ENCODE measurements around the gene SUCO. TPM values are rescaled to one million over a fixed set of nuclear protein-coding genes. Genes with fewer than 3 reads are reported as not detected.

Gene SUCO
- total and polyA plus RNA-seq, 2 of the 4 experiments (the other 2 are of a cell fraction): 11.4 to 21.5 TPM

GRCh38 chr1:172551279-172551678, 18.3 kb downstream of the SUCO start:
- Histone ChIP-seq H3K9ac (ENCODE audit: low read depth, low read length) (no peak overlapping the region), H3K4me2 (ENCODE audit: low read depth, low read length) (peak overlapping the region; percentile 40; the same call in 1 of the 2 replicates), H2BK120ac (ENCODE audit: low read depth, low read length) (no peak overlapping the region), H2BK15ac (ENCODE audit: low read depth, low read length) (no peak overlapping the region), H4K8ac (ENCODE audit: low read depth in 2 of 2, low read length in 2 of 2) (no peak overlapping the region), H2BK5ac (ENCODE audit: low read depth, low read length, poor library complexity, severe bottlenecking) (no peak overlapping the region), H3K36me3 (ENCODE audit: control insufficient read depth, insufficient read depth, low read length) (no peaks in the 10 kb centered on the region; the same call in 1 of the 2 replicates), H3K27me3 (ENCODE audit: control insufficient read depth, insufficient read depth, low read length) (no peaks in the 10 kb centered on the region), H2AFZ (replicated peaks; ENCODE audit: low read length, poor library complexity) (no peak overlapping the region), H2AK5ac (ENCODE audit: low read depth, low read length) (no peak overlapping the region), H3K4me1 (ENCODE audit: control insufficient read depth, insufficient read depth, low read length) (peaks cover 3% of the 10 kb centered on the region; the same call in 1 of the 2 replicates), H2BK20ac (ENCODE audit: low read depth, low read length) (no peak overlapping the region), H3K18ac (ENCODE audit: low read depth, low read length) (no peak overlapping the region), H2AK9ac (replicated peaks; ENCODE audit: low read depth, low read length, poor library complexity) (no peak overlapping the region), H3K23ac (ENCODE audit: low read depth, low read length) (no peak overlapping the region), H3K79me1 (ENCODE audit: low read depth in 1 of 2, low read length in 2 of 2) (peaks cover 10 to 35% of the 10 kb centered on the region in 2 experiments), H3K9me3 (ENCODE audit: control insufficient read depth, insufficient read depth, low read length) (no peaks in the 10 kb centered on the region), H3K56ac (ENCODE audit: extremely low read depth, insufficient read depth, low read length) (no peak overlapping the region), H3K27ac (ENCODE audit: insufficient read depth, low read length) (no peak overlapping the region), H3K9me1 (ENCODE audit: insufficient read depth, low read length) (0 out of 2 replicates have a peak, but pooled peaks cover 3% of the 10 kb centered on the region), H3K14ac (replicated peaks; ENCODE audit: low read depth, low read length) (no peak overlapping the region), H4K20me1 (ENCODE audit: insufficient read depth, low read length) (peaks cover 11% of the 10 kb centered on the region; the same call in 1 of the 2 replicates), H4K5ac (ENCODE audit: low read depth, low read length) (no peak overlapping the region), H4K91ac (ENCODE audit: insufficient read depth, low read depth, low read length) (no peak overlapping the region), H3K4ac (ENCODE audit: low read depth, low read length) (no peak overlapping the region), H3K4me3 (ENCODE audit: insufficient read depth, low read depth, low read length) (no peak overlapping the region)
- TF ChIP-seq USF2 (IDR thresholded peaks at IDR 0.05; ENCODE audit: low read depth, low read length) (no peak), NFE2L2 (IDR thresholded peaks at IDR 0.05; ENCODE audit: low read depth, low read length) (no peak), MXI1 (IDR thresholded peaks at IDR 0.05; ENCODE audit: borderline replicate concordance, low read depth, low read length) (no peak), POLR2A (IDR thresholded peaks at IDR 0.05; ENCODE audit: low read depth, low read length) (no peak), BHLHE40 (IDR thresholded peaks at IDR 0.05; ENCODE audit: low read depth, low read length) (no peak), CTCF (conservative IDR thresholded peaks at IDR 0.05; ENCODE audit: low read depth, low read length) (no peak), FOS (IDR thresholded peaks at IDR 0.05; ENCODE audit: low read depth, low read length) (no peak), SMC3 (IDR thresholded peaks at IDR 0.05; ENCODE audit: low read depth, low read length) (no peak), RFX5 (IDR thresholded peaks at IDR 0.05; ENCODE audit: low read depth, low read length) (no peak), ELK1 (IDR thresholded peaks at IDR 0.05; ENCODE audit: borderline replicate concordance, low read depth, low read length) (no peak), MAZ (IDR thresholded peaks at IDR 0.05; ENCODE audit: borderline replicate concordance, low read depth, low read length) (no peak), RCOR1 (IDR thresholded peaks at IDR 0.05; ENCODE audit: insufficient replicate concordance, low read length) (no peak), RAD21 (IDR thresholded peaks at IDR 0.05; ENCODE audit: low read length) (no peak), CHD1 (IDR thresholded peaks at IDR 0.05; ENCODE audit: low read depth, low read length) (no peak), CEBPB (IDR thresholded peaks at IDR 0.05; ENCODE audit: low read depth, low read length) (no peak), MAFK (IDR thresholded peaks at IDR 0.05; ENCODE audit: low read depth, low read length) (no peak)
- intact Hi-C loops (cut with micrococcal nuclease): no loop called here
- ATAC-seq (ENCODE audit: low read depth) (no peak), DNase-seq (no peak)
- CTCF ChIA-PET: interaction anchor here (0.6 kb wide), 1 partner anchor 12 kb away, joined by 3 read pairs; no protein-coding TSS in a partner anchor
- no CpG with 5 or more reads among the region's 6 CpGs for WGBS, 2 experiments (ENCODE audit: extremely low coverage in 2 of 2, insufficient read length in 1 of 2)
- dilution Hi-C loops (cut with HindIII; ENCODE audit: low sequenced_read_pairs, unreplicated experiment): no loop called here
- BruUV-seq (replicated peaks): no TSS peak
- POLR2A ChIA-PET (ENCODE audit: unreplicated experiment): no interaction called here
- in situ Hi-C loops (cut with MboI; ENCODE audit: low sequenced_read_pairs): no loop called here

Measured in IMR-90 (cell line).